ENCODE measurements around the gene SEMA3E.

GRCh38 chr7:83610649-83611304, 38.2 kb downstream of the SEMA3E start:
- TF ChIP-seq POLR2A (IDR thresholded peaks at IDR 0.05) = no peak
- TF ChIP-seq, protein P1, sequence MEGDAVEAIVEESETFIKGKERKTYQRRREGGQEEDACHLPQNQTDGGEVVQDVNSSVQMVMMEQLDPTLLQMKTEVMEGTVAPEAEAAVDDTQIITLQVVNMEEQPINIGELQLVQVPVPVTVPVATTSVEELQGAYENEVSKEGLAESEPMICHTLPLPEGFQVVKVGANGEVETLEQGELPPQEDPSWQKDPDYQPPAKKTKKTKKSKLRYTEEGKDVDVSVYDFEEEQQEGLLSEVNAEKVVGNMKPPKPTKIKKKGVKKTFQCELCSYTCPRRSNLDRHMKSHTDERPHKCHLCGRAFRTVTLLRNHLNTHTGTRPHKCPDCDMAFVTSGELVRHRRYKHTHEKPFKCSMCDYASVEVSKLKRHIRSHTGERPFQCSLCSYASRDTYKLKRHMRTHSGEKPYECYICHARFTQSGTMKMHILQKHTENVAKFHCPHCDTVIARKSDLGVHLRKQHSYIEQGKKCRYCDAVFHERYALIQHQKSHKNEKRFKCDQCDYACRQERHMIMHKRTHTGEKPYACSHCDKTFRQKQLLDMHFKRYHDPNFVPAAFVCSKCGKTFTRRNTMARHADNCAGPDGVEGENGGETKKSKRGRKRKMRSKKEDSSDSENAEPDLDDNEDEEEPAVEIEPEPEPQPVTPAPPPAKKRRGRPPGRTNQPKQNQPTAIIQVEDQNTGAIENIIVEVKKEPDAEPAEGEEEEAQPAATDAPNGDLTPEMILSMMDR (IDR thresholded peaks at IDR 0.05) = no peak
